Heart left ventricle (tissue), 16 donors: ENCODE results near the gene TNNI3K. TPM values are rescaled to one million over a fixed set of nuclear protein-coding genes. Genes with fewer than 3 reads are reported as not detected.

Experiments
- ATAC-seq, 4 donors: fragments of 200-7000 bp; cut with Tn5 transposase; one replicate each; pipeline ENCODE4 v1.9.1; 2020 to 2022; ENCODE audit warnings: moderate library complexity in 4 of 4, mild to moderate bottlenecking in 3 of 4, moderate number of reproducible peaks in 1 of 4
- DNase-seq, 5 donors: peaks; one replicate each; pipeline ENCODE4 v3.0.0-alpha.2; 2020
- H3K27ac ChIP-seq, 12 donors: fragments of 200-600 bp; sonication (generic) in 4 of 12; one replicate each; pipeline versions ENCODE4 v1.5.0 to v1.8.0; 2016 to 2022; ENCODE audit warnings: mild to moderate bottlenecking in 2 of 12
- H3K27me3 ChIP-seq, 9 donors: fragments of 200-600 bp; sonication (generic) in 2 of 9; one replicate each; pipeline versions ENCODE4 v1.5.1 to v1.8.0; 2016 to 2022; ENCODE audit warnings: mild to moderate bottlenecking in 3 of 9
- H3K36me3 ChIP-seq, 9 donors: fragments of 200-600 bp; sonication (generic) in 2 of 9; one replicate each; pipeline versions ENCODE4 v1.5.0 to v1.8.0; 2018 to 2022; ENCODE audit warnings: mild to moderate bottlenecking in 2 of 9
- H3K4me1 ChIP-seq, 12 donors: fragments of 200-600 bp; sonication (generic) in 4 of 12; one replicate each; pipeline versions ENCODE4 v1.5.0 to v1.8.0; 2016 to 2022; ENCODE audit warnings: mild to moderate bottlenecking in 3 of 12
- H3K4me3 ChIP-seq, 12 donors: fragments of 200-600 bp; sonication (generic) in 4 of 12; one replicate each; pipeline versions ENCODE4 v1.5.0 to v1.8.0; 2017 to 2022; ENCODE audit warnings: mild to moderate bottlenecking in 9 of 12, moderate library complexity in 4 of 12
- H3K9me3 ChIP-seq, 12 donors: fragments of 200-600 bp; sonication (generic) in 4 of 12; one replicate each; pipeline versions ENCODE4 v1.5.0 to v1.8.0; 2016 to 2022; ENCODE audit warnings: mild to moderate bottlenecking in 1 of 12
- POLR2A ChIP-seq, 2 donors: fragments of 450-650 bp; IDR thresholded peaks; one replicate each; pipeline ENCODE4 v1.6.1; 2017; ENCODE audit warnings: antibody characterized with exemption in 2 of 2, mild to moderate bottlenecking in 2 of 2, moderate library complexity in 2 of 2
- WGBS, 4 donors: extraction: QIAGEN DNeasy Blood & Tissue Kit in 2 of 4; methylation state at CpG; one replicate each; pipeline versions ENCODE4 v1.1.5 to v1.1.7; 2013 to 2018; 5-methylcytosine and 5-hydroxymethylcytosine counted together
- intact Hi-C, 10 donors: fragments of 100-400 bp; cut with DNase I; formaldehyde crosslinking; loops; one replicate each; pipeline versions ENCODE4 v1.11.1 to v1.14.2; 2022
- polyA plus RNA-seq, 2 donors: library from polyadenylated mRNA; stranded (reverse); fragments of 200-250 nt; gene quantifications; one replicate each; pipeline ENCODE4 v1.2.3, GENCODE V29; 2013
- total RNA-seq, 9 donors: library from RNA; depleted of rRNA in 2 of 9; stranded (reverse); fragments of >200 nt in 2 of 9; fragmentation: NEBNext Ultra II Directional in 3 of 9; extraction: Animal tissue kit (Norgen Biotek cat#: 25700) in 3 of 9; gene quantifications; one replicate each; pipeline versions ENCODE4 v1.1.0 to v1.2.4, GENCODE V29; 2016 to 2023
- TF ChIP-seq, protein P1 (sequence below), 12 donors: fragments of 200-600 bp; sonication (generic) in 4 of 12; IDR thresholded peaks; one replicate each; pipeline versions ENCODE4 v1.5.0 to v1.8.0; 2018 to 2022; ENCODE audit warnings: antibody characterized with exemption in 12 of 12, mild to moderate bottlenecking in 5 of 12
- donor health status: ischemic (EF 13 %, LVEDD 7.1; RV severe dilation, severe dysfunction).
- donor health status: healthy with polysubstance abuse.
- donor health status: DM: no; HTN: yes; CAD: no.
- donor health status: DM: no; HTN: no; CAD: no.
- donor health status: ischemic (EF 25% LVEDD 6.9; RV normal size, moderate dysfunction).
- donor health status: ischemic (EF 25% LVEDD 5.7; RV mildly dilated, moderate dysfunction).
- donor health status: healthy.
- donor health status: DM: yes; HTN: yes; CAD: no.
- donor health status: ischemic (EF 35%, LVEDD 5.7; RV mildly dilated, moderate dysfunction).
- donor health status: nonischemic (EF 11% LVEDD 7.7; RV severe dilation, severe dysfunction).
- donor health status: DM: yes; HTN: yes; CAD: no.
- donor health status: PGD.
- donor health status: ischemic (EF 29% LVEDD 5.4; RV normal size, mild dysfunction).
- donor health status: nonischemic (EF 23%, LVEDD 6.1; RV moderate dilation, normal function).

TNNI3K gene
- total and polyA plus RNA-seq, 11 donors, result 11.5 to 108 (median 59.9) TPM

DNA sequence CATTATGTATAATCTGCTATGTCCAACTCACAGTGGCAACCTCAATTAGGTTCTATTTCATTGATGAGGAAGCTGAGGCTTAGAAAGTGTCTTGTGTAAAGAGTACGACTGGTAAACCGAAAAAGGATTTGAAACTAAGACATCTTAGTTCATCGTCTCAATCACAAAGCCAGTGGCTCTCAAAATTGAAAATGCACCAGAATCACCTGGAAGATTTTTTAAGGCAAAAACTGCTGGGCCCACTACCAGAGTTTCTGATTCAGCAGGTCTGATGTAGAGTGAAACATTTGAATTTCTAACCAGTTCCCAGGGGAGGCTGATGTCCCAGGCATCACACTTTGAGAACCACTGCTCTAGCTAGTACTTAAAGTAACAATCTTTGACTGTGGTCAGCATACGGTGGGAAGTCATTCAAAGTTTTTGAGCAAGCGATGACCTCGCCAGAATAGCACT, 282.4 kb downstream of the TNNI3K start:
- WGBS, 4 donors, result 75 to 85% (median 83%) methylated on average over 6 of the region's 6 CpGs
- Histone ChIP-seq H3K27me3 (no peaks in the 10 kb centered on the region), H3K36me3 (no peaks in the 10 kb centered on the region), H3K4me3 (no peak overlapping the region), H3K4me1 (peaks cover 0 to 6% (median 0%) of the 10 kb centered on the region in 12 donors), H3K9me3 (no peaks in the 10 kb centered on the region), H3K27ac (no peak overlapping the region)
- intact Hi-C loops, result no loop called here
- no peak for DNase-seq
- TF ChIP-seq, protein P1, sequence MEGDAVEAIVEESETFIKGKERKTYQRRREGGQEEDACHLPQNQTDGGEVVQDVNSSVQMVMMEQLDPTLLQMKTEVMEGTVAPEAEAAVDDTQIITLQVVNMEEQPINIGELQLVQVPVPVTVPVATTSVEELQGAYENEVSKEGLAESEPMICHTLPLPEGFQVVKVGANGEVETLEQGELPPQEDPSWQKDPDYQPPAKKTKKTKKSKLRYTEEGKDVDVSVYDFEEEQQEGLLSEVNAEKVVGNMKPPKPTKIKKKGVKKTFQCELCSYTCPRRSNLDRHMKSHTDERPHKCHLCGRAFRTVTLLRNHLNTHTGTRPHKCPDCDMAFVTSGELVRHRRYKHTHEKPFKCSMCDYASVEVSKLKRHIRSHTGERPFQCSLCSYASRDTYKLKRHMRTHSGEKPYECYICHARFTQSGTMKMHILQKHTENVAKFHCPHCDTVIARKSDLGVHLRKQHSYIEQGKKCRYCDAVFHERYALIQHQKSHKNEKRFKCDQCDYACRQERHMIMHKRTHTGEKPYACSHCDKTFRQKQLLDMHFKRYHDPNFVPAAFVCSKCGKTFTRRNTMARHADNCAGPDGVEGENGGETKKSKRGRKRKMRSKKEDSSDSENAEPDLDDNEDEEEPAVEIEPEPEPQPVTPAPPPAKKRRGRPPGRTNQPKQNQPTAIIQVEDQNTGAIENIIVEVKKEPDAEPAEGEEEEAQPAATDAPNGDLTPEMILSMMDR (IDR thresholded peaks at IDR 0.05), result no peak
- no peak for TF ChIP-seq POLR2A (IDR thresholded peaks at IDR 0.05)
- no peak for ATAC-seq

GRCh38 chr1:74522148-74522547, 287.0 kb downstream of the TNNI3K start:
- no peak for TF ChIP-seq POLR2A (IDR thresholded peaks at IDR 0.05)
- TF ChIP-seq, protein P1 (IDR thresholded peaks at IDR 0.05), result no peak
- 30 to 45% (median 37%) methylated on average over 4 of the region's 4 CpGs for WGBS, 4 donors
- ATAC-seq (no peak), DNase-seq (no peak)
- Histone ChIP-seq H3K27ac (no peak overlapping the region), H3K36me3 (no peaks in the 10 kb centered on the region), H3K9me3 (no peaks in the 10 kb centered on the region), H3K4me3 (no peak overlapping the region), H3K4me1 (no peaks in the 10 kb centered on the region), H3K27me3 (no peaks in the 10 kb centered on the region)
- intact Hi-C loops, result no loop called here

DNA sequence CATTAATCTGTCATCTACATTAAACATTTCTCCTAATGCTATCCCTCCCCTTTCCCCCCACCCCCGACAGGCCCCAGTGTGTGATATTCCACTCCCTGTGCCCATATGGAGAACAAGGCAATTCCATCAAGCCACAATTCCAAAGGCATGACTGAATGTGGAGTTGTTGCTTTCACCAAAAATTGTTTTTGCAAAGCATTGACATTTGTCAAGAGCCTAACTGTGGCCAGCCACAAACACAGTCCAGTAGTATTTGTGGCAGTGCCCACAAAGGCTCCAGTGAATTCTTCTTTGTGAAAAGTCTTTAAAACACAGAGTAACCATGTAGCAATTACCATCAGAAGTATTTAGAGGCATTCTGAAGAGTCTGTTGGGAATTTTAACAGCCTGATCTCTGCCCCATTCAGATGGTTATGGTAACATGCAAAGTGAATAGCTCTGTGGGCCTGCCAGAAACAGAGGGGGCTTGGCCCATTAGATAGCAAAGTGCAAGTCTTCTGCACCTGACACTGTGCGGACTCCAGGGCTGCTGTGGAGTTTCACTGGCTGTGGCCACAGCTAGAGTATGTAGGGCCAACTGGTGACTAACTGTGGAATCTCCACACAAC, 288.8 kb downstream of the TNNI3K start:
- no peaks in the 10 kb centered on the region for H3K9me3 ChIP-seq
- no peak for DNase-seq
- no peak overlapping the region for H3K27ac ChIP-seq
- H3K4me1 ChIP-seq, result no peaks in the 10 kb centered on the region
- H3K27me3 ChIP-seq, result no peaks in the 10 kb centered on the region
- TF ChIP-seq POLR2A (IDR thresholded peaks at IDR 0.05), result no peak
- TF ChIP-seq, protein P1 (IDR thresholded peaks at IDR 0.05), result no peak
- peaks cover 0 to 2% (median 0%) of the 10 kb centered on the region in 9 donors for H3K36me3 ChIP-seq
- intact Hi-C loops, result no loop called here
- no peak for ATAC-seq
- 78 to 86% (median 79%) methylated on average over 2 of the region's 2 CpGs for WGBS, 4 donors
- H3K4me3 ChIP-seq, result no peak overlapping the region

GRCh38 chr1:74526708-74527107, 291.5 kb downstream of the TNNI3K start:
- H3K27ac ChIP-seq, result no peak overlapping the region
- ATAC-seq, result no peak
- no peak for DNase-seq
- 59 to 72% (median 65%) methylated on average over 2 of the region's 2 CpGs for WGBS, 4 donors
- H3K27me3 ChIP-seq, result no peaks in the 10 kb centered on the region
- H3K4me3 ChIP-seq, result no peak overlapping the region
- no peak for TF ChIP-seq POLR2A (IDR thresholded peaks at IDR 0.05)
- TF ChIP-seq, protein P1 (IDR thresholded peaks at IDR 0.05), result no peak
- intact Hi-C loops, result no loop called here
- no peaks in the 10 kb centered on the region for H3K4me1 ChIP-seq
- H3K36me3 ChIP-seq, result peaks cover 0 to 3% (median 0%) of the 10 kb centered on the region in 9 donors
- no peaks in the 10 kb centered on the region for H3K9me3 ChIP-seq
